Measurements from ENCODE around the gene DLGAP1.

- TF ChIP-seq POLR2A (IDR thresholded peaks at IDR 0.05): no peak
- TF ChIP-seq CTCF (IDR thresholded peaks at IDR 0.05): peak in 3 of 4 experiments; percentile 69 to 73 (median 71)
- TF ChIP-seq EP300 (IDR thresholded peaks at IDR 0.05): no peak
- peak in 1 of 4 donors; percentile 48 for TF ChIP-seq POLR2AphosphoS5 (IDR thresholded peaks at IDR 0.05)
Observed at GRCh38 chr18:3454365-3455089, 1000.6 kb downstream of the DLGAP1 start.
